H9 (cell line): ENCODE results near the gene DTNA. TPM values are rescaled to one million over a fixed set of nuclear protein-coding genes. Genes with fewer than 3 reads are reported as not detected.

Source experiments
- DNase-seq: peaks from one replicate; pipeline ENCODE4 v3.0.0-alpha.2; 2017
- H2AFZ ChIP-seq: one replicate; pipeline ENCODE4 v1.6.1; 2013; ENCODE audit warnings: mild to moderate bottlenecking, low read length, control low read depth, moderate library complexity
- H2AK5ac ChIP-seq: 2 replicates; pipeline ENCODE4 v1.6.1; 2013; ENCODE audit warnings: low read length, control low read depth, mixed read lengths; ENCODE audit not compliant: insufficient read length
- H2BK120ac ChIP-seq: one replicate; pipeline ENCODE4 v1.6.1; 2013; ENCODE audit warnings: low read depth, mild to moderate bottlenecking, low read length, control low read depth, inconsistent platforms; ENCODE audit not compliant: poor library complexity, severe bottlenecking
- H2BK12ac ChIP-seq: 2 replicates; pipeline ENCODE4 v1.6.1; 2013; ENCODE audit warnings: low read length, control low read depth, mixed read lengths, low read depth; ENCODE audit not compliant: insufficient read length
- H2BK15ac ChIP-seq: 2 replicates; pipeline ENCODE4 v1.6.1; 2013; ENCODE audit warnings: low read depth, low read length, control low read depth
- H2BK20ac ChIP-seq: one replicate; pipeline ENCODE4 v1.6.1; 2013; ENCODE audit warnings: low read depth, mild to moderate bottlenecking, low read length, control low read depth, inconsistent platforms; ENCODE audit not compliant: poor library complexity, severe bottlenecking
- H2BK5ac ChIP-seq: 2 replicates; pipeline ENCODE4 v1.6.1; 2013; ENCODE audit warnings: low read length, control low read depth, mixed read lengths; ENCODE audit not compliant: insufficient read length
- H3K14ac ChIP-seq: 2 replicates; pipeline ENCODE4 v1.6.1; 2013; ENCODE audit warnings: low read length, control low read depth; ENCODE audit not compliant: insufficient read depth
- H3K18ac ChIP-seq: 2 replicates; pipeline ENCODE4 v1.6.1; 2013; ENCODE audit warnings: low read depth, mild to moderate bottlenecking, mixed read lengths, low read length, control low read depth; ENCODE audit not compliant: insufficient read length
- H3K23ac ChIP-seq: 2 replicates; pipeline ENCODE4 v1.6.1; 2013; ENCODE audit warnings: low read length, control low read depth, mixed read lengths, low read depth; ENCODE audit not compliant: insufficient read length
- H3K23me2 ChIP-seq: 2 replicates; pipeline ENCODE4 v1.6.1; 2013; ENCODE audit warnings: low read depth, mild to moderate bottlenecking, mixed read lengths, low read length, control low read depth; ENCODE audit not compliant: insufficient read length, poor library complexity, severe bottlenecking
- H3K27ac ChIP-seq: 2 replicates; pipeline ENCODE4 v1.5.1; 2013; ENCODE audit warnings: low read length, control low read depth, mixed read lengths, low read depth; ENCODE audit not compliant: insufficient read length
- H3K27me3 ChIP-seq: 2 replicates; pipeline ENCODE4 v1.6.1; 2013; ENCODE audit warnings: low read length, control low read depth, inconsistent platforms; ENCODE audit not compliant: insufficient read depth
- H3K4ac ChIP-seq: 2 replicates; pipeline ENCODE4 v1.6.1; 2013; ENCODE audit warnings: low read depth, mild to moderate bottlenecking, control low read depth, inconsistent platforms, low read length, moderate library complexity
- H3K4me1 ChIP-seq: 2 replicates; pipeline ENCODE4 v1.6.1; 2013; ENCODE audit warnings: low read length, control low read depth, inconsistent platforms; ENCODE audit not compliant: insufficient read depth
- H3K4me2 ChIP-seq: 2 replicates; pipeline ENCODE4 v1.6.1; 2013; ENCODE audit warnings: low read length, control low read depth, mixed read lengths; ENCODE audit not compliant: insufficient read length, insufficient read depth
- H3K56ac ChIP-seq: 2 replicates; pipeline ENCODE4 v1.6.1; 2013; ENCODE audit warnings: low read depth, mild to moderate bottlenecking, mixed read lengths, low read length, control low read depth; ENCODE audit not compliant: insufficient read length
- H3K79me1 ChIP-seq: 2 replicates; pipeline ENCODE4 v1.6.1; 2013; ENCODE audit warnings: low read depth, mild to moderate bottlenecking, moderate library complexity, low read length, control low read depth, inconsistent platforms; ENCODE audit not compliant: insufficient read depth, poor library complexity, severe bottlenecking
- H3K79me2 ChIP-seq: 2 replicates; pipeline ENCODE4 v1.6.1; 2013; ENCODE audit warnings: low read length, control low read depth, inconsistent platforms; ENCODE audit not compliant: insufficient read depth
- H3K9ac ChIP-seq: 2 replicates; pipeline ENCODE4 v1.6.1; 2013; ENCODE audit warnings: low read length, control low read depth, mixed read lengths; ENCODE audit not compliant: insufficient read length; ENCODE audit errors: extremely low read depth
- H3K9me3 ChIP-seq: one replicate; pipeline ENCODE4 v1.6.1; 2013; ENCODE audit warnings: low read depth, low read length, inconsistent platforms; ENCODE audit not compliant: control insufficient read depth
- H3T11ph ChIP-seq: one replicate; pipeline ENCODE4 v1.6.1; 2013; ENCODE audit warnings: mild to moderate bottlenecking, low read length, control low read depth, inconsistent platforms
- H4K20me1 ChIP-seq: one replicate; pipeline ENCODE4 v1.6.1; 2013; ENCODE audit not compliant: control insufficient read depth, insufficient read length, insufficient read depth
- H4K5ac ChIP-seq: 2 replicates; pipeline ENCODE4 v1.6.1; 2013; ENCODE audit warnings: low read depth, mild to moderate bottlenecking, mixed read lengths, low read length, control low read depth; ENCODE audit not compliant: insufficient read length
- H4K8ac ChIP-seq: replicated peaks from 2 replicates; pipeline ENCODE4 v1.6.1; 2013; ENCODE audit warnings: low read length, control low read depth, mixed read lengths, low read depth; ENCODE audit not compliant: insufficient read length
- H4K91ac ChIP-seq: 2 replicates; pipeline ENCODE4 v1.6.1; 2013; ENCODE audit warnings: low read depth, mild to moderate bottlenecking, moderate library complexity, mixed read lengths, low read length, control low read depth; ENCODE audit not compliant: insufficient read length
- H3K27ac Mint-ChIP-seq, 3 experiments: 2 replicates in 2 of 3; 3 replicates in 1 of 3; pipeline ENCODE4 v1.8.0; 2020 to 2021; ENCODE audit warnings: mixed read lengths in 3 of 3, mild to moderate bottlenecking in 1 of 3, moderate library complexity in 1 of 3
- H3K27me3 Mint-ChIP-seq: 2 replicates; pipeline ENCODE4 v1.8.0; 2021; ENCODE audit warnings: low read depth, mild to moderate bottlenecking, moderate library complexity, mixed read lengths
- H3K36me3 Mint-ChIP-seq, 3 experiments: 2 replicates in 2 of 3; 3 replicates in 1 of 3; pipeline ENCODE4 v1.8.0; 2020 to 2021; ENCODE audit warnings: low read depth in 3 of 3, mixed read lengths in 3 of 3; ENCODE audit not compliant: insufficient read depth in 1 of 3
- H3K4me1 Mint-ChIP-seq, 2 experiments: 2 replicates each; pipeline ENCODE4 v1.8.0; 2020; ENCODE audit warnings: mixed read lengths in 2 of 2
- H3K4me3 Mint-ChIP-seq, 2 experiments: 2 replicates in 1 of 2; 3 replicates in 1 of 2; pipeline ENCODE4 v1.8.0; 2020 to 2021; ENCODE audit warnings: mild to moderate bottlenecking in 2 of 2, mixed read lengths in 2 of 2, moderate library complexity in 1 of 2
- H3K9me3 Mint-ChIP-seq, 2 experiments: 2 replicates in 1 of 2; 3 replicates in 1 of 2; pipeline ENCODE4 v1.8.0; 2020; ENCODE audit warnings: mild to moderate bottlenecking in 2 of 2, mixed read lengths in 2 of 2, moderate library complexity in 1 of 2
- CTCF ChIP-seq: fragments of 200-600 bp; sonication (generic); conservative IDR thresholded peaks from 3 replicates; pipeline ENCODE4 v1.8.0; 2021; ENCODE audit warnings: antibody characterized with exemption, mild to moderate bottlenecking
- WGBS: extraction: QIAGEN DNeasy Blood & Tissue Kit; methylation state at CpG from one replicate; pipeline ENCODE4 v1.1.7; 2013; ENCODE audit warnings: missing lambda C conversion rate, low lambda C conversion rate, mixed read lengths; ENCODE audit not compliant: insufficient read length; ENCODE audit errors: extremely low coverage; 5-methylcytosine and 5-hydroxymethylcytosine counted together
- total RNA-seq: library from RNA; stranded (reverse); gene quantifications from 2 replicates; pipeline ENCODE4 v1.2.1, GENCODE V29; 2021

DTNA gene
- total RNA-seq, 1 experiment from 2014 or later, result 25.5 TPM

- H4K5ac ChIP-seq, result no peak overlapping the region
- H3K23ac ChIP-seq, result no peak overlapping the region
- no peak overlapping the region for H2BK12ac ChIP-seq
- no peak overlapping the region for H3K14ac ChIP-seq
- no peak overlapping the region for H3K18ac ChIP-seq
- no peaks in the 10 kb centered on the region for H3K27me3 Mint-ChIP-seq
- no peak overlapping the region for H3K27ac ChIP-seq
- no peak overlapping the region for H2BK5ac ChIP-seq
- no peak overlapping the region for H2AFZ ChIP-seq
- no peak overlapping the region for H3K4me2 ChIP-seq
- no peak overlapping the region for H2BK20ac ChIP-seq
- no peak overlapping the region for H3K9ac ChIP-seq
- H3K4me3 Mint-ChIP-seq, result no peak overlapping the region
- H2AK5ac ChIP-seq, result no peak overlapping the region
- WGBS, result no CpG with 5 or more reads among the region's 4 CpGs
- H3K4me1 Mint-ChIP-seq, result peaks cover 6 to 7% of the 10 kb centered on the region in 2 experiments
- H3K4ac ChIP-seq, result no peak overlapping the region
- TF ChIP-seq CTCF, result no peak
- no peaks in the 10 kb centered on the region for H3K79me1 ChIP-seq
- H4K20me1 ChIP-seq, result no peaks in the 10 kb centered on the region
- H3K4me1 ChIP-seq, result no peaks in the 10 kb centered on the region
- H4K8ac ChIP-seq, result no peak overlapping the region
- H2BK120ac ChIP-seq, result no peak overlapping the region
- peaks cover 0 to 3% of the 10 kb centered on the region in 2 experiments; a peak in 2 of 5 replicates for H3K9me3 Mint-ChIP-seq
- no peaks in the 10 kb centered on the region for H3K23me2 ChIP-seq
- no peaks in the 10 kb centered on the region for H3K79me2 ChIP-seq
- DNase-seq, result no peak
- H3K9me3 ChIP-seq, result no peaks in the 10 kb centered on the region
- peaks cover 0 to 24% (median 14%) of the 10 kb centered on the region in 3 experiments; a peak in 5 of 7 replicates for H3K36me3 Mint-ChIP-seq
- H3T11ph ChIP-seq, result no peak overlapping the region
- H3K27ac Mint-ChIP-seq, result peak overlapping the region in 1 of 3 experiments; percentile 50; a peak in 1 of 7 replicates
- H2BK15ac ChIP-seq, result no peak overlapping the region
- no peaks in the 10 kb centered on the region for H3K27me3 ChIP-seq
- no peak overlapping the region for H4K91ac ChIP-seq
- H3K56ac ChIP-seq, result no peak overlapping the region
Observed at GRCh38 chr18:34887881-34888580, 177.9 kb downstream of the DTNA start.
